ENCODE results near the gene TBCD. TPM values are rescaled to one million over a fixed set of nuclear protein-coding genes. Genes with fewer than 3 reads are reported as not detected.
A peak's percentile ranks its signal among the peaks of the same experiment; 100 is the strongest.

TBCD gene
- total and polyA plus RNA-seq, 9 of the 15 experiments (the other 6 are each of a cell fraction or from before 2014, with no cell fraction given), result 8.9 to 98.5 (median 28.0) TPM

DNA sequence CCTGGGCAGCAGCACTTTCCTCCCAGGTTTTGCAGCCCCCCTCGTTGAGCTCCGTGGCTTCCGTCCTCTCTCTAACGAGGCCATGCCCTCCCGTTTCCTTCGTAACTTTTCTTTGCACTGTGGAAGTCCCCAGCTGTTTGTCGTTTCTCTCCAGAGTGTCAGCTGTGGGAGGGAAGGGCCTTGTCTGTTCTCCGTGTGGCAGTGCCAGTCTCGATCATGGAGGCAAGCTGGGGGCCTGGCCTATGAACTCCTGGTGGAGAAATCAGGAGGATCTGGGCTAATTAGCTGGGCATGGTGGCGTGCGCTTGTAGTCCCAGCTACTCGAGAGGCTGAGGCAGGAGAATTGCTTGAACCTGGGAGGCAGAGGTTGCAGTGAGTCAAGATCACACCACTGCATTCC, 28.3 kb downstream of the TBCD start:
- intact Hi-C loops (cut with micrococcal nuclease), result loop anchor here (5.0 kb wide), 1 partner anchor 137 kb away; no protein-coding TSS in a partner anchor
- no TSS peak for BruUV-seq (replicated peaks)
- CTCF ChIA-PET (ENCODE audit: low intra/inter-chr PET ratio), result no interaction called here
- no peaks in the 10 kb centered on the region for H3K9me3 ChIP-seq (replicated peaks; ENCODE audit: control insufficient read depth, insufficient read depth, low read depth, low read length)
- TF ChIP-seq MED1 (CRISPR knock-in tag; IDR thresholded peaks at IDR 0.05; ENCODE audit: borderline replicate concordance), result no peak
- H3K27me3 ChIP-seq (ENCODE audit: control insufficient read depth in 2 of 2, insufficient read depth in 2 of 2, low read length in 2 of 2), result no peaks in the 10 kb centered on the region
- in situ Hi-C loops (cut with MboI), result loop anchor here (5.0 kb wide), 1 partner anchor 428 kb away; no protein-coding TSS in a partner anchor
- H3K27ac ChIP-seq (ENCODE audit: extremely low read depth, low read depth, low read length), result no peak overlapping the region
- H3K9me1 ChIP-seq (ENCODE audit: control insufficient read depth, insufficient read depth, low read length), result no peaks in the 10 kb centered on the region
- H4K20me1 ChIP-seq (replicated peaks; ENCODE audit: control insufficient read depth, insufficient read depth, low read length), result no peaks in the 10 kb centered on the region
- ATAC-seq (no peak), FAIRE-seq (no peak), DNase-seq (ENCODE audit: extremely low read depth in 1 of 4, low spot score in 3 of 4) (no peak)
- no peak overlapping the region for H2AFZ ChIP-seq (ENCODE audit: low read depth, low read length)
- 83% methylated on average over 12 of the region's 12 CpGs for WGBS (ENCODE audit: insufficient coverage, low coverage, missing lambda C conversion rate)
- peaks cover 0 to 11% of the 10 kb centered on the region in 2 experiments; a peak in 2 of 5 replicates for H3K4me1 ChIP-seq (replicated peaks in 1 of 2; ENCODE audit: control insufficient read depth in 2 of 2, insufficient read depth in 2 of 2, low read length in 2 of 2)
- POLR2A ChIA-PET, result no interaction called here
- H3K9ac ChIP-seq (ENCODE audit: insufficient read depth in 1 of 2, low read depth in 2 of 2, low read length in 2 of 2), result 0 out of 4 replicates have a peak overlapping the region, but pooled peaks of 1 of the 2 experiments have one; percentile 23
- H3K36me3 ChIP-seq (ENCODE audit: control insufficient read depth, insufficient read depth, low read length), result peaks cover 56% of the 10 kb centered on the region; the same call in 2 of the 3 replicates
- H3K4me3 ChIP-seq, result no peak overlapping the region
- peaks cover 5% of the 10 kb centered on the region for H3K79me2 ChIP-seq (ENCODE audit: control insufficient read depth, insufficient read depth, low read length)
- no peak overlapping the region for H3K4me2 ChIP-seq (ENCODE audit: insufficient read depth, low read length)

DNA sequence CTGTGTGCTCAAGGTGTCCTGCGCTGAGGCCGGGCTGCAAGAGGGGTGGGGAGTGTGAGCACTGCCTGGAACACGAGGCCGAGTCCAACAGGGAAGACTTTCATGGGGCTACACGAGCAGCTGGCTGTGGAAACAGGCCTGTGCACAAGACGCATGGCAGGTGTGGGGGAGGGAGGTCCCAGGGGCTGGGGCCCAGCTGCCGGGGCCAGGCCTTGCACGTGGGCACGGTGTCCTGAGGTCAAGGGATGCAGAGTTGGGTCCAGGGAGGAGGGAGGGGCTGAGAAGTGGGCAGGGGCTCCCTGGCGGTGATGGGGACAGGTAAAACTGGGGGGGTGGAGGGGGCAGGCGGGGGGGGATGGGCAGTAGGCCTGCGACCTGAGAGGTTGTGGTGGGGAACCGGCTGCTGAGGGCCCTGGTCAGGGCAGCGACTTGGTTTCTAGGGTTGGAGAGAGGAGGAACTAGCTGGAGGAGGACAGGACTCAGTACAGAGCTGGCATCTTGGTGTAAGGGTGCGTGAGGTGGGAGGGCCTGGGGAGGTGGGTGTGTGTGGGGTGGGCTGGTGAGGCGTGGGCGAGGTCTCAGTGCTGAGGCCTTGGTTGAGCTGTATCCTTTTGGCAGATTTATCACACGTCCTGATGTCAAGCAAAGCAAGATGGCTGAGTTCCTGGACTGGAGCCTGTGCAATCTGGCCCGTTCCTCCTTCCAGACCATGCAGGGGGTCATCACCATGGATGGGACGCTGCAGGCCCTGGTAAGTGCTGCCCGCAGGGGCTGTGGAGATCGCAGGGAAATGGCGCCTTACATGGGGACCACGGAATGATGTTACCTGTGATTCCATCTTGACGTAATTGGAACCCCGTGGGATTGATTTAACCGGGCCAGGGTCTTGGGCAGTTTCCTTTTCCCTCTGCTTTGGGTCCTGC, 29.4 kb downstream of the TBCD start:
- H3K9me3 ChIP-seq (replicated peaks; ENCODE audit: control insufficient read depth, insufficient read depth, low read depth, low read length), result no peaks in the 10 kb centered on the region
- H3K4me3 ChIP-seq, result no peak overlapping the region
- H2AFZ ChIP-seq (ENCODE audit: low read depth, low read length), result no peak overlapping the region
- peak overlapping the region in 1 of 2 experiments; percentile 17; a peak in 1 of 4 replicates for H3K9ac ChIP-seq (ENCODE audit: insufficient read depth in 1 of 2, low read depth in 2 of 2, low read length in 2 of 2)
- in situ Hi-C loops (cut with MboI), result loop anchor here (5.0 kb wide), 1 partner anchor 429 kb away; no protein-coding TSS in a partner anchor
- FAIRE-seq, result no peak
- H3K27me3 ChIP-seq (ENCODE audit: control insufficient read depth in 2 of 2, insufficient read depth in 2 of 2, low read length in 2 of 2), result no peaks in the 10 kb centered on the region
- no peaks in the 10 kb centered on the region for H3K9me1 ChIP-seq (ENCODE audit: control insufficient read depth, insufficient read depth, low read length)
- no TSS peak for BruUV-seq (replicated peaks)
- no peak overlapping the region for H3K4me2 ChIP-seq (ENCODE audit: insufficient read depth, low read length)
- no peak overlapping the region for H3K27ac ChIP-seq (ENCODE audit: extremely low read depth, low read depth, low read length)
- ATAC-seq, result no peak; the same call in 2 of the 3 replicates
- intact Hi-C loops (cut with micrococcal nuclease), result loop anchor here (5.0 kb wide), 1 partner anchor 136 kb away; no protein-coding TSS in a partner anchor
- no peaks in the 10 kb centered on the region for H4K20me1 ChIP-seq (replicated peaks; ENCODE audit: control insufficient read depth, insufficient read depth, low read length)
- no peak for DNase-seq (ENCODE audit: extremely low read depth in 1 of 4, low spot score in 3 of 4)
- WGBS (ENCODE audit: insufficient coverage, low coverage, missing lambda C conversion rate), result 88% methylated on average over 14 of the region's 27 CpGs
- H3K36me3 ChIP-seq (ENCODE audit: control insufficient read depth, insufficient read depth, low read length), result peaks cover 53% of the 10 kb centered on the region; the same call in 2 of the 3 replicates
- H3K4me1 ChIP-seq (replicated peaks in 1 of 2; ENCODE audit: control insufficient read depth in 2 of 2, insufficient read depth in 2 of 2, low read length in 2 of 2), result peaks cover 0 to 10% of the 10 kb centered on the region in 2 experiments; a peak in 2 of 5 replicates
- CTCF ChIA-PET (ENCODE audit: low intra/inter-chr PET ratio), result interaction anchor here (0.5 to 1.5 kb wide), 6 partner anchors 133 to 750 kb away, joined by 3 to 16 read pairs (median 4); no protein-coding TSS in a partner anchor
- POLR2A ChIA-PET, result no interaction called here
- peaks cover 2% of the 10 kb centered on the region; the same call in 2 of the 3 replicates for H3K79me2 ChIP-seq (ENCODE audit: control insufficient read depth, insufficient read depth, low read length)
- no peak for TF ChIP-seq MCM7 (IDR thresholded peaks at IDR 0.05)
- TF ChIP-seq HOXB6 (CRISPR knock-in tag; IDR thresholded peaks at IDR 0.05; ENCODE audit: borderline replicate concordance), result no peak
- TF ChIP-seq ZNF133 (CRISPR knock-in tag; IDR thresholded peaks at IDR 0.05), result no peak
- TF ChIP-seq, protein P1, sequence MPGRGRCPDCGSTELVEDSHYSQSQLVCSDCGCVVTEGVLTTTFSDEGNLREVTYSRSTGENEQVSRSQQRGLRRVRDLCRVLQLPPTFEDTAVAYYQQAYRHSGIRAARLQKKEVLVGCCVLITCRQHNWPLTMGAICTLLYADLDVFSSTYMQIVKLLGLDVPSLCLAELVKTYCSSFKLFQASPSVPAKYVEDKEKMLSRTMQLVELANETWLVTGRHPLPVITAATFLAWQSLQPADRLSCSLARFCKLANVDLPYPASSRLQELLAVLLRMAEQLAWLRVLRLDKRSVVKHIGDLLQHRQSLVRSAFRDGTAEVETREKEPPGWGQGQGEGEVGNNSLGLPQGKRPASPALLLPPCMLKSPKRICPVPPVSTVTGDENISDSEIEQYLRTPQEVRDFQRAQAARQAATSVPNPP (IDR thresholded peaks at IDR 0.05; ENCODE audit: borderline replicate concordance, insufficient read depth, insufficient read length), result no peak
- no peak for TF ChIP-seq XRCC5 (IDR thresholded peaks at IDR 0.05; ENCODE audit: low read depth, low read length)
- TF ChIP-seq, protein P2, sequence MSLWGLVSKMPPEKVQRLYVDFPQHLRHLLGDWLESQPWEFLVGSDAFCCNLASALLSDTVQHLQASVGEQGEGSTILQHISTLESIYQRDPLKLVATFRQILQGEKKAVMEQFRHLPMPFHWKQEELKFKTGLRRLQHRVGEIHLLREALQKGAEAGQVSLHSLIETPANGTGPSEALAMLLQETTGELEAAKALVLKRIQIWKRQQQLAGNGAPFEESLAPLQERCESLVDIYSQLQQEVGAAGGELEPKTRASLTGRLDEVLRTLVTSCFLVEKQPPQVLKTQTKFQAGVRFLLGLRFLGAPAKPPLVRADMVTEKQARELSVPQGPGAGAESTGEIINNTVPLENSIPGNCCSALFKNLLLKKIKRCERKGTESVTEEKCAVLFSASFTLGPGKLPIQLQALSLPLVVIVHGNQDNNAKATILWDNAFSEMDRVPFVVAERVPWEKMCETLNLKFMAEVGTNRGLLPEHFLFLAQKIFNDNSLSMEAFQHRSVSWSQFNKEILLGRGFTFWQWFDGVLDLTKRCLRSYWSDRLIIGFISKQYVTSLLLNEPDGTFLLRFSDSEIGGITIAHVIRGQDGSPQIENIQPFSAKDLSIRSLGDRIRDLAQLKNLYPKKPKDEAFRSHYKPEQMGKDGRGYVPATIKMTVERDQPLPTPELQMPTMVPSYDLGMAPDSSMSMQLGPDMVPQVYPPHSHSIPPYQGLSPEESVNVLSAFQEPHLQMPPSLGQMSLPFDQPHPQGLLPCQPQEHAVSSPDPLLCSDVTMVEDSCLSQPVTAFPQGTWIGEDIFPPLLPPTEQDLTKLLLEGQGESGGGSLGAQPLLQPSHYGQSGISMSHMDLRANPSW (CRISPR knock-in tag; IDR thresholded peaks at IDR 0.05), result no peak
- TF ChIP-seq FOXJ3 (CRISPR knock-in tag; IDR thresholded peaks at IDR 0.05), result no peak
- no peak for TF ChIP-seq TCF7 (IDR thresholded peaks at IDR 0.05; ENCODE audit: borderline replicate concordance)
